ENCODE data around the gene OR10H3.
"Not testable (repeated sequence)": the region's sequence is repeated elsewhere in the genome, so short reads cannot be mapped to it uniquely, and the experiment has no call there.

OR10H3 gene, protein sequence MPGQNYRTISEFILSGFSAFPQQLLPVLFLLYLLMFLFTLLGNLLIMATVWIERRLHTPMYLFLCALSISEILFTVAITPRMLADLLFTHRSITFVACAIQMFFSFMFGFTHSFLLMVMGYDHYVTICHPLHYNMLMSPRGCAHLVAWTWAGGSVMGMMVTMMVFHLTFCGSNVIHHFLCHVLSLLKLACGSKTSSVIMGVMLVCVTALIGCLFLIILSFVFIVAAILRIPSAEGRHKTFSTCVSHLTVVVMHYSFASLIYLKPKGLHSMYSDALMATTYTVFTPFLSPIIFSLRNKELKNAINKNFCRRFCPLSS

DNA sequence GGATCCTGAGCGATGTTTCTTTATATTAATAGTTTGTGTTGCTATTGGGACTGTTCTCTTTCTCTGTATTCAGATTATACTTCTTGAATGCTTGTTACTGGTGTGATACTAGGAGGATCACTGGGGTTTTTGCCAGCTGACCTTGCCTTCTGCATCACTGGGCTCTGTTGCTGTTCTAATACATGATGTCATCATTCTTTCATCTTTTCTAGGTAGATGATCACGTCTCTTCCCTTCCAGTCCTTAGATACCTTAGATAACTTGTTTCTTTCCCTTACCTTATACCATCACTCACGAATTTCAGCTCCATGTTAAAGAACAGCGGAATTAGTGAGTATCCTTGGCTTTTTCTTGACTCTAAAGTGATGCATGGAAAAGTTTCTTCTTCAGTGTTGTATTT, at the start of gene OR10H3:
Gene OR10H3, plus strand, starts transcription at position 264 of the 400 bp plus-strand sequence. CDS start 3,408 bp downstream, outside the sequence.
- no peak for DNase-seq (ENCODE audit: low read depth in 3 of 3)

DNA sequence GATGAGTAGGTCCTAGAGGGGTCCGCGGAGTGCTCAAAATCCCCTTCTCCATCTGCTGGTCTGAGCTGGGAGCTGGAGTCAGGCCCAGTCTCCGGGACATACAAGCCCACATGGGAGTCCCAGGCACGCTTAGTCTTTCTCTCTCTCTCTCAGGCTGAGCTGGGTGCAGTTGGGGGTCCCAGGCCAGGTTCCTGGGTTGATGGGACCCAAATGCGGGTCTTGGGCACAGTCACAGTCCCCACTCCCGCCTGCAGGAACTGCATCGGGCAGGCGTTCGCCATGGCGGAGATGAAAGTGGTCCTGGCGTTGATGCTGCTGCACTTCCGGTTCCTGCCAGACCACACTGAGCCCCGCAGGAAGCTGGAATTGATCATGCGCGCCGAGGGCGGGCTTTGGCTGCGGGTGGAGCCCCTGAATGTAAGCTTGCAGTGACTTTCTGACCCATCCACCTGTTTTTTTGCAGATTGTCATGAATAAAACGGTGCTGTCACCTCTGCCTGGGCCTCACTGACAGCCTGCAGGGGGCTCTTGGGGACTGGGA, 41.1 kb upstream of the OR10H3 start:
- DNase-seq (ENCODE audit: low read depth in 3 of 3) = no peak

DNA sequence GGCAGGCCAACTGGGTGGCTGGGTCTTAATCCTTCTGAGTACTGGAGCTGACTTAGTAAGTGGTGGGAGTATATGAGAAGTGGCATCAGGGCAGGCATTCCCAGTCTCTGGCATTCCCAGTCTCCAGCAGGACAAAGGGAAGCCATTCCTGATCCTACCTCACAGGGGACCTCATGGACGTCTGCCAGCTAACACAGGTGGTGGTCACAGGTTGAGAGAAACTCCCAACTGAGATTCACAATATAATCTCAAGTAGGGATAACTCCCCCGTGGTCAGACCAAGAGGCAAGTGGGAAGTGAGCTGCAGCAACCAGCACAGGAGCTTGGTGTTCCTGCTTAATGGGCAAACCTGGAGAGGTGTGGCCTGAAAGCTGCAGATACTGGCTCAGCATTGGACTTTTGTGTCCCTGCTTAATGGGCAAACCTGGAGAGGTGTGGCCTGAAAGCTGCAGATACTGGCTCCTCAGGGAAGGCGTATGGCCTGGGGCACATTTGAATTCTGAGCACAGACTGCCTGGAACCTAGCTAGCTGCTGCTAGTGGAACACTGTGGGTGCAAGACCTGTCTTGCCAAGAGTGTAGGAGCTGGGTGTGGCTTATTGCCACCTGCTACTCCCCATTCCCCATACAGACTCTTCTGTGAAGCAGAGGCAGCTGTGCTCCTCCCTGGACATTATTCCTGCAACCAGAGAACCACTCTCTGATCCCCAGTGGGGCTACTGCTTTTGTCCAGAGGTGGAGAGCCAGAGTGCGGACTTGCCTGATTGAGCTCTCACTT, 35.8 kb upstream of the OR10H3 start:
- no peak for DNase-seq (ENCODE audit: low read depth in 3 of 3)

DNA sequence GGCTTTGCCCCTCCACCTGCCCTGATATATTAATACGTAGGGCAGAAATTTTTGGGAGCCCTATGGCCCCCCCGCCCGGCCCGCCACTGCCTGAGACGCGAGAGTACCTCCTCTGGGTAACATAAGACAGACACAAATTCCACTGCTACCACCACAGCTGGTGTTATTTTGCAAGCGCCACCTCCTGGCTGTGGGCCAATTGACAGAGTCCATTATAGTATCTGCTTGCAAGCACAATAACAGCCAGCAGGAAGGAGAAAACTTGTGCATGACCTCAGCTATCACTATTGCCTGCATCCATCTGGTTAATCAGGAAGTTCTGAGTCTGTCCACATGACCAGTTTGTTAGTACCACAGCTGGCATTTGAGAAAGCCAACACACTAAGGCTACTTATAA, 35.3 kb upstream of the OR10H3 start:
- DNase-seq (ENCODE audit: low read depth in 3 of 3) = peak in 1 of 3 experiments; percentile 6

DNA sequence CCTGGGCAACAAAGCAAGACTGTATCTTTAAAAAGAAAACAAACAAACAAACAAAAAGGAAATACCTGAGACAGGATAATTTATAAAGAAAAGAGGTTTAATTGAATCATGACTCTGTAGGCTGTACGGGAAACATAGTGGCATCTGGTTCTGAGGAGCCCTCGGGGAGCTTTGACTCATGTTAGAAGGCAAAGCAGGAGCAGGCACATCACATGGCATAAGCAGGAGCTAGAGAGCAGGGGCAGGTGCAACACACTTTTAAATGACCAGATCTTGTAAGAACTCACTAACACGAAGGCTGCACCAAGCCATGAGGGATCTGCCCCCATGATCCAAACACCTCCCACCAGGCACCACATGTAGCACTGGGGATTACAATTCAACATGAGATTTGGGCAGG, 23.1 kb upstream of the OR10H3 start:
- no peak for DNase-seq (ENCODE audit: low read depth in 3 of 3)

DNA sequence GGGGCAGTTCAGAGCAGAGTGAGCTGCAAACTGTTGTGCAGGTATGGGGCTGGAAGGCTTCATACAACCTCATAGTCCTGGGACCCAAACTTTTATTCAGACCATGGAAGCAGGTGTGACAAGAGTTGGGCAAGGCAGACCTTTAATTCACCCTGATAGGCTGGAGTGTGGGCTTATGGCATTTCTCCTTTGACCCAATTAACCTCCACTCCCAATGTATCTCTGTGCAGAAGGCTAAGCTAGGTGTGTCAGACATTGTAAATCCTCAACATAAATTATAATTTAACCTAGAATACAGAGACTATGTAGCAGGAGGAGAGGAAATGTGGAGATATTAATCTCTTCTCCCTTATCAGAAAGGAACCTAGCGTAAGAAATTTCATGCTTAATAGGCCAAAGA, 22.1 kb upstream of the OR10H3 start:
- no peak for DNase-seq (ENCODE audit: low read depth in 3 of 3)

DNA sequence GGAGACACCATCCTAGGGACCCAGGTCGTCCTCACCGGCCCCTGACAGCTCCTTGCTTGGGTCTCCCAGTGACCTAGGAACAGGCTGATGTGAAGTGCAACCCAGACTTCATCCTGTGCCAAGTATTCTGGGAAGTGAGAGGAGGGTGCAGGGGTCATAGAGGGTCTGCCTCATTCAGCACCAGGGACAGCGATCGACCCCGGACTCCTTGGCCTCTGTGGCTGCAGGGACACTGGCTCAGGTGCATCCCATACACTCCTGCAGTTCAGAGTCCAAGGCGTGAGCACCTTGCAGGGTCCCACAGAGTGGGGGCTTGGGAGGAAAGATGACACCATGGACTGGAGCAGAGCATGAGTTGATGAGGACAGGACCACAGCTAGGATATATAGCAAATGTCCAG, 20.0 kb upstream of the OR10H3 start:
- no peak for DNase-seq (ENCODE audit: low read depth in 3 of 3)

DNA sequence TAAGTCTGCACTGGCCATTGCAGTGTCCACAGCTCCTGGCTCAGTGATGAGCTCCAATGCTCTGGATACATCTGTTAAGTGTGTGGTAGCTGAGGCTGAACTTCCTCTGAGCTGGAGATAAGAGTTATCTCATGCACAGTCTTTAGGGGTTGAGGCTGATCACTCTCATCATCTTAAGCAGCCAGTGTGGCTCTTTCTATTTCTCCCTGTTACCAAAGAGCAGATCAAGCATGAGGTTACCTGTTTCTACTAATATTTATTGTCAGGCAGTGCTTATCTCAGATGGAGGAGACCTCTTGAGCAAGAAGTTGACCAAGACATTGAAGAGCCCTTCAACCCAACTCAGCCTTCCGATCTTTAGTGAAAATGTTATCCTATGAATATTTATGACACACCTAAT, 16.5 kb upstream of the OR10H3 start:
- no peak for DNase-seq (ENCODE audit: low read depth in 3 of 3)

DNA sequence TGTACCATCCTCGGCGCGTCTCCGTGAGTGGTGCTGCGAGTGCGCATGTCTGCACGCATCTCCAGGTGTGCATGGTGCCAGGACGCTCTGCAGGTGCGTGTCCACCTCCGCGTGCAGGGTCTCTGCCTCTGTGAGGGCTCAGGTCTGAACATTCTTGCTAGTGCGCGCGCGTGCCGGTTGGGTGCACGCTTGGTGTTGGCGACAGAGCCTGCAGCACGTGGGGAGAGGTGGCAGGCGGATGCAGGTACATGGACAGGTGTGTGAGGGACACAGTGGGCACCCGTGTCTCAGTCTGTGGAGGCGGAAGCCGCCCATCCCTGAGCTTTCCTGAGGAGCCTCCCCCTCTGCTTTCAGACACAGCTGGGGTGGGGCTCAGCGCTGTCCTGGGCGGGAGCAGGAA, 14.8 kb upstream of the OR10H3 start:
- DNase-seq (ENCODE audit: low read depth in 3 of 3) = no peak

DNA sequence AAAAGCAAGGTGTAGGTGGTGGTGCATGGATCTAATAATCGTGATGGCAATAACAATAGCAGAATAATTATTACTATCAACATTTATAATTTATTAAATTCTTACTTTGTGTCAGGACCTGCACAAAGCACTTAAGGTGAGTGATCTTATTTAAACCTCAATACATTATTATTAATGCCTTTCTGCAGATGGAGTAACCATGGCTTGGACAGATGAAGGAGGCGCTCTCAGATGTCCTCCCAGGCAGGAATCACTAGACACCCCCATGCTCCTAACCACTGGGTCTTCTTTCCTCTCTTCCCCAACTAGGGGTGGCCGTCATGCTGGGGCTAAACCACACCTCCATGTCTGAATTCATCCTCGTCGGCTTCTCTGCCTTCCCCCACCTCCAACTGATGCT, 10.1 kb upstream of the OR10H3 start, which contains the start of gene OR10H2:
Gene OR10H2, plus strand, starts transcription at position 301 of the 400 bp plus-strand sequence. Its CDS starts 20 bp downstream, at position 321.
- no peak for DNase-seq (ENCODE audit: low read depth in 3 of 3)

DNA sequence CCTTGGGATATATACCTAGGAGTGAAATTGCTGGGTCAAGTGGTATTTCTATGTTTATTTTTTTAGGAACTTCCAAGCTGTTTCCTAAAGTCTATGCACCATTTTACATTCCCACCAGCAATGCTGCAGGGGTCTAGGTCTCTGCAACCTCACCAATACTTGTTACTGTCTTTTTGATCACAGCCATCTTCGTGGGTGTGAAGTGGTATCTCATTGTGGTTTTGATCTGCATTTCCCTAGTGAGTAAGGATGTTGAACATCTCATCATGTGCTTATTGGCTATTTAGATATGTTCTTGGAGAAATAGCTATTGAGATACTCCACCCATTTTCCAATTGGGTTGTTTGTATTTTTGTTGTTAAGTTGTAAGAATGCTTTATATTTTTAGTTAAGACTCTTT, 7.2 kb upstream of the OR10H3 start:
- no peak for DNase-seq (ENCODE audit: low read depth in 3 of 3)

DNA sequence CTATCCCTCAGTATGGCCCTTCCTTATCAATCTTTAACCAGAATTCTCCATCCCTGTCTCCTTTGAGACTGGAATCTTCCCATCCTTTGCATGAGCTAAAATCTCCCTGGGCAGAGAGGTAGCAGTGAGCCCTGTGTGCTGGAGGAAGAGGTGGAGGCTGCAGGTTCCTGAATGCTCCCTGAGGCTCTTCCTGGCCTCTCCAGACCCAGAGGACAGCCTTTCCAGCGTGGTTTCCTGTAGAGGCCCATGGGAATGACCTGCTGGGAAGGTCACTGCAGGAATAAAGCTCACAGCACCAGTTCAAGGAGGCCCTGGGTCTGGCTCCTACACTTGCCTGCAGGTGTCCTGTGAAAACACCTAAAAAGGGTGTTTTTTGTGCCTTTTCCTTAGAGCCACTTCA, 5.4 kb upstream of the OR10H3 start:
- no peak for DNase-seq (ENCODE audit: low read depth in 3 of 3)

DNA sequence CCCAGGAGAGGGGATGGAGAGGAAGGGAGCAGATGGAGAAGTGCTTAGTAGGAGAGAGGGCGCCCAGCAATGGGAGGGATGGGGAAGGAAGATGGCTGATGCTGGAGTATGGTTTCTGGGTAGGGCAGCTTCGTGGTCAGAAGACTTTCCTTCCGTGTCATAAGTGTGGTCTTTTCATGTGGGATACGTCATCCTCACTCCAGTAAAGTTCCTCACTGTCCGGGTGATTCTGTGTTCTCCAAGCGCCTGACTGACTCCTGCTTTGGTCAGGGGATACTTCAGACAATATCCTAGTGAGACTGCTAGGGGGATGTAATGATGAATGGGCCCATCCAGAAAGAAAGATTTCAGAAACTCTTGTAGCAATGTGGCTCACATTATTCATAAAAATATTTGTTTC, 3.9 kb upstream of the OR10H3 start:
- DNase-seq (ENCODE audit: low read depth in 3 of 3) = no peak

DNA sequence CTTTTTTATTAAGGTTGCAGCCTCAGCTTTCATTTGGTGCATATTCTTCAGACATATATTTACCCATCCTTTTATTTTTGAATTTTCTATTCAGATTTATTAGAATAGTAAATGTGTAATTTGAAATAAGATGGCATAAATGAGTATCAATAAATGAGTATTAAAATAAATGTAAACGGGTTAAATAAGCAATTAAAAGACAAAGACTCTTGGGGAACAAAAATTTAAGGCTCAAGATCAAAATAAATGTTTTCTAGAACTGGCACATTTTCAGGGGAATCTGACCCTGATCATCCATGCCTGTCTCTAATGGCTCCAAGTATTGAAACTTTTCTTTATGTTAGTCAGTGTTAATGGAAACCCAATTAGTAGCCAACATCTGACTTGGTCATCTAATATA, 3.0 kb downstream of the OR10H3 start:
- no peak for DNase-seq (ENCODE audit: low read depth in 3 of 3)

DNA sequence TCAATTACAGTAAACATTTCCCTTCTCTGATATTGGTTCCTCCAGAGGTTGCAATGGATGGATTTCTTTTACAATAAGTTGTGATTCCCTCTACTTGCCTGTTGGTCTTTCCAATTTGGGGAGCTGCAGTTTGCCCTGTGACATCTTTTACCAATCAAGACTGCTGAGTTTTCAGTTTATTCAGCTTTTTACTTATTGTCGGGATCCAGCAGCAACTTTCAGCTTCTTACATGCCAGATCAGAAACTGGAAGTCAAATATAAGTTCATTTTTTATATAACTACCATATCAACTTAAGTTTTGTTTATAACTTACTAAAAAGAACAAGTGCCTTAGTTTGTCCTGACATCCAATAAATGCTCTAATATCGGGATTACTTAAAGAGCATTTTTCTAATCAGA, 10.5 kb downstream of the OR10H3 start:
- DNase-seq (ENCODE audit: low read depth in 3 of 3) = no peak

DNA sequence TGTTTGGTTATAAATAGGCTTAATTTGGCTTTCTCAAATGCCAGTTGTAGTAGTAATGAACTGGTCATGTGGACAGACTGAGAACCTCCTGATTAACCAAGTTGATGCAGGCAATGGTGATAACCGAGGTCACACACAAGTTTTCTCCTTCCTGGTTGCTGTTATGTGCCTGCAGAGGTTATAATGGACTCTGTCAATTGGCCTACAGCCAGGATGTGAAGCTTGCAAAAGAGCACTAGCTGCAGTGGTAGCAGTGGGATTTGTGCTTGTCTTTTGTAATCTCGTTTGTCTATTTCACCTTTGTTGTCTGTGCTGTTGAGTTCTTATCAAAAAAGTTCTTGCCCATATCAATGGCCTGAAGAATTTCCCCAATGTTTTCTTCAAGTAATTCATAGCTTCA, 20.6 kb downstream of the OR10H3 start:
- DNase-seq (ENCODE audit: low read depth in 3 of 3) = no peak

DNA sequence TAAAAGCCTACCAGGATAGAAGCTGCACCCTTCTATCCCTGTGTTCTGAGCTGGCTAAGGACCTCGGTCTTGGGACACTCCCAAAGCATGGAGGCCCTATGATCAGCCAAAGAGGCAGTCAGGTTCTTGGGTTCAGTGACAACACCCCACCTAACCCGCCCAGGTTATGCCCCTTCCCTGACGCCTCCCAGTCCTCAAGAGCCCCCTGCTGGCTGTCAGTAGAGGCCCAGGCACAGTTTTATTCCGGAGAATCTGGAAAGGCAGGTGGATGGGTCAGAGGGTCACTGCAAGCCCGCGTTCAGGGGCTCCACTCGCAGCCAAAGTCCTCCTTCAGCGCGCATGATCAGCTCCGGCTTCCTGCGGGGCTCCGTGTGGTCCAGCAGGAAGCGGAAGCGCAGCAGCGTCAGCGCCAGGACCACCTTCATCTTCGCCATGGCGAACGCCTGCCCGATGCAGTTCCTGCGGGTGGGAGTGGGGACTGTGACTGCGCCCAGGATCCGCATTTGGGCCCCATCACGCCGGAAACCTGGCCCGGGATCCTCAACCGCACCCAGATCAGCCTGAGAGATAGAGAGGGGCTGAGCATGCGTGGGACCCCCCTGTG, 22.3 kb downstream of the OR10H3 start:
- DNase-seq (ENCODE audit: low read depth in 3 of 3) = no peak

DNA sequence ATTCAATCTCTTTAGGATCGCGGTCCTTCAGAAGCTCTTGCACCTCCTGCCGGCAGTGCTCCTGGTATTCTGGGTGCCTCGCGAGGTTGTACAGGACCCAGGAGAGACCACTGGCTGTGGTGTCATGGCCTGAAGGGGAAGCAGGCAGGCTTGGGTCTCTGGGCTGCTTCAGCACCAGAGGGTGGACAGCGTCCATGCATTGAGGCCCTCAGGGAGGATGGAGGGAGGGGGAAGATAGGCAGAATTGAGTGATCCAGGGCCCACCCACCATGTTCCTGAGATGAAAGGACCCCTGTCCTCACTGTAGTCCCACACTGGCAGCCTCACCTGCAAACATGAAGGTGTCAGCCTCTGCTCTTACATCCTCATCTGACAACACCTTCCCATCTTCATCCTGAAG, 31.8 kb downstream of the OR10H3 start:
- no peak for DNase-seq (ENCODE audit: low read depth in 3 of 3)

DNA sequence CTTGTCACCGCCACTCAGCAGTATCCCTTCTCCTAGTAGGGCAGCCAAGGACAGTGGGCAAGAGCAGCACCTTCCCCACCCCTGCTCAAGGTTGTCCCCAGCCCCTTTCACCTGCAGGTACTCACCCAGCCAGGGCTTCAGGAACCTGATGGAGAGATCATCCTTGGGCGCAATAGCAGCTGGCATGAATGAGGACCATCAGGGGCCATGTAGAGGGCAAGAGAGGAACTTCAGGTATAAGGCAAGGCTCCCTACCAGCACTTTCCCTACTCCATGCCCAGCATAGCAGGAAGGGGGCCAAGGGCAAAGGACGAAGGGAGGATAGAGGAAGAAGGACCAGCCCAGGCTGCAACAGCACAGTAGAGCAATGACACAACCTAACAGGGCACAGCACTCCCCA, 36.4 kb downstream of the OR10H3 start:
- DNase-seq (ENCODE audit: low read depth in 3 of 3) = not testable (repeated sequence)

DNA sequence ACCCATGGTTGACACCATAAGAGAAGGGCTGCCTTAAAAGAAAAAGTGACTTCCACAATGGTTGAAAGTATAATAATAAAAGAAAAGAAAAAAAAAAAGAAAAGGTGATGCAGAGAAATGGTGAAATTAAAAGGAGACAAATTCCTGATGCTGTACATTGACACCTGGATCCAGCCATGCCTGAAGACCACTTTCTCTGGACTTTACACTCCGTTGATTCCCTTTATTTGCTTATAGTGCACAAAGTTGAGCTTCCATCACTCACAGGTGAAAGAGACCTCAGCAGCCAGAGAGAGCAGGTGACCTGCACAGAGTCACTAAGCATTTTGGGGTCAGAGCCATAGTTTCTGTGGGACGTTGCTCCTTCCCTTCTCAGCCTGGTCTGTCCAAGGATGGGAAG, 37.5 kb downstream of the OR10H3 start:
- no peak for DNase-seq (ENCODE audit: low read depth in 3 of 3)

DNA sequence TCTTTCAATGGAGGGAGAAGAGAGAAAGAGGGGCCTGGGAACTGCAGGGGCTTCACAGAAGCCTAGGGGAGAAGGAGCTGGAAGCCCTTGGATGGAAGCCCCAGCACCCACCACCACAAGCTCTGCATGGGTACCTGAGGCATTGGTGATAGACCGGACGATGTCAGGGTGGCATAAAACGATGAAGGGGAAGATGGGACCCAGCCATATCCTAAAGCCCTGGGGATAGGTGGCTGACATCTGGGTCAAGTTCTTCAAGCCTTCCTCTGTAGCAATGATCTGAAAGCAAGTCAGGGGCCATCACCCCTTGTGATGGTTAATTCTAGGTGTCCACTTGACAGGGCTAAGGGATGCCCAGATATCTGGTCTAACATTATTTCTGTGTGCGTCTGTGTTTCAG, 38.5 kb downstream of the OR10H3 start:
- no peak for DNase-seq (ENCODE audit: low read depth in 3 of 3)

Data from stimulated activated CD4-positive, alpha-beta T cell treated with anti-CD3 and anti-CD28 coated beads, TNF-alpha, amount 100 ng/mL, for 24 hours (primary cell).